K562 (cell line): ENCODE data around the gene POMT1.
A peak's percentile ranks its signal among the peaks of the same experiment; 100 is the strongest.

Experiments used
- ARID3A ChIP-seq: IDR thresholded peaks from 2 replicates; pipeline ENCODE4 v1.6.1; 2012; ENCODE audit warnings: low read depth, low read length, improper control_type of control experiment, borderline replicate concordance
- CTCF ChIP-seq, 3 experiments: IDR thresholded peaks in 2 of 3; conservative IDR thresholded peaks in 1 of 3; 2 replicates each; pipeline ENCODE4 v1.5.1; 2011 to 2012; ENCODE audit warnings: low read length in 3 of 3, mild to moderate bottlenecking in 3 of 3, control low read depth in 2 of 3, improper control_type of control experiment in 1 of 3, inconsistent platforms in 1 of 3, low read depth in 1 of 3, mixed read lengths in 1 of 3, moderate library complexity in 1 of 3; ENCODE audit not compliant: insufficient read depth in 2 of 3
- CUX1 ChIP-seq: fragments of 200-800 bp; sonication (Bioruptor generic); IDR thresholded peaks from 2 replicates; pipeline ENCODE4 v1.6.1; 2016; ENCODE audit warnings: missing genetic modification characterization, missing compliant biosample characterization
- E2F6 ChIP-seq, 2 experiments: IDR thresholded peaks; 2 replicates each; pipeline ENCODE4 v1.6.1; 2011; ENCODE audit warnings: borderline replicate concordance in 1 of 2, control low read depth in 1 of 2, low read depth in 1 of 2, low read length in 1 of 2, mild to moderate bottlenecking in 1 of 2, mixed read lengths in 1 of 2, moderate library complexity in 1 of 2; ENCODE audit not compliant: insufficient read depth in 1 of 2, insufficient read length in 1 of 2, poor library complexity in 1 of 2, severe bottlenecking in 1 of 2; ENCODE audit errors: extremely low read depth in 1 of 2
- EP300 ChIP-seq: IDR thresholded peaks from 2 replicates; pipeline ENCODE4 v1.6.1; 2012; ENCODE audit warnings: low read length, improper control_type of control experiment
- HINFP ChIP-seq: fragments of 450-650 bp; conservative IDR thresholded peaks from 2 replicates; pipeline ENCODE4 v1.6.1; 2016; ENCODE audit warnings: missing genetic modification characterization, low read depth, mild to moderate bottlenecking, control low read depth, missing compliant biosample characterization
- PHF8 ChIP-seq: fragments of 200-600 bp; sonication (generic); IDR thresholded peaks from 2 replicates; pipeline ENCODE4 v1.6.1; 2012; ENCODE audit warnings: mixed run types, mild to moderate bottlenecking, inconsistent platforms, low read length, moderate library complexity, borderline replicate concordance
- POLR2AphosphoS5 ChIP-seq: IDR thresholded peaks from 2 replicates; pipeline ENCODE4 v1.6.1; 2011; ENCODE audit warnings: mild to moderate bottlenecking, low read depth, low read length, moderate library complexity; ENCODE audit not compliant: control insufficient read depth, insufficient read depth
- THRA ChIP-seq: fragments of 450-650 bp; IDR thresholded peaks from 2 replicates; pipeline ENCODE4 v1.6.1; 2017; ENCODE audit warnings: mild to moderate bottlenecking, moderate library complexity
- THRB ChIP-seq: fragments of 450-650 bp; formaldehyde crosslinking; conservative IDR thresholded peaks from 2 replicates; pipeline ENCODE4 v1.4.0; 2022; ENCODE audit warnings: mild to moderate bottlenecking, missing genetic modification characterization
- XRCC5 ChIP-seq: fragments of 200-400 bp; formaldehyde crosslinking; IDR thresholded peaks from 2 replicates; pipeline ENCODE4 v1.6.1; 2017; ENCODE audit warnings: low read depth, mild to moderate bottlenecking, low read length
- ZNF175 ChIP-seq: fragments of 200-800 bp; sonication (Bioruptor generic); IDR thresholded peaks from 2 replicates; pipeline ENCODE4 v1.6.1; 2016; ENCODE audit warnings: low read depth, mild to moderate bottlenecking, missing genetic modification characterization, missing compliant biosample characterization
- ZNF280B ChIP-seq: fragments of 250-450 bp; sonication (Bioruptor Pico); IDR thresholded peaks from 2 replicates; pipeline ENCODE4 v1.5.1; 2021; ENCODE audit warnings: mild to moderate bottlenecking

- TF ChIP-seq E2F6 (IDR thresholded peaks at IDR 0.05; ENCODE audit: borderline replicate concordance in 1 of 2, extremely low read depth in 1 of 2, insufficient read depth in 1 of 2, insufficient read length in 1 of 2, low read depth in 1 of 2, low read length in 1 of 2, poor library complexity in 1 of 2, severe bottlenecking in 1 of 2) (peak in 1 of 2 experiments; percentile 78), HINFP (tag) (no peak), ZNF175 (no peak), PHF8 (no peak), CTCF (IDR thresholded peaks at IDR 0.05 in 2 of 3, conservative IDR thresholded peaks at IDR 0.05 in 1 of 3; ENCODE audit: insufficient read depth in 2 of 3, low read depth in 1 of 3, low read length in 3 of 3) (no peak), THRB (CRISPR knock-in tag) (no peak), XRCC5 (no peak), EP300 (no peak), THRA (no peak), POLR2AphosphoS5 (no peak), CUX1 (CRISPR knock-in tag) (no peak), ZNF280B (no peak), ARID3A (no peak)
These were observed 27.8 kb downstream of the POMT1 start for GRCh38 chr9:131530546-131530919.
